ENCODE measurements around the gene NKX2-1. TPM values are rescaled to one million over a fixed set of nuclear protein-coding genes. Genes with fewer than 3 reads are reported as not detected.
"Not testable (repeated sequence)": the region's sequence is repeated elsewhere in the genome, so short reads cannot be mapped to it uniquely, and the experiment has no call there.

The NKX2-1 gene
- total RNA-seq: not detected in 2 replicates

DNA sequence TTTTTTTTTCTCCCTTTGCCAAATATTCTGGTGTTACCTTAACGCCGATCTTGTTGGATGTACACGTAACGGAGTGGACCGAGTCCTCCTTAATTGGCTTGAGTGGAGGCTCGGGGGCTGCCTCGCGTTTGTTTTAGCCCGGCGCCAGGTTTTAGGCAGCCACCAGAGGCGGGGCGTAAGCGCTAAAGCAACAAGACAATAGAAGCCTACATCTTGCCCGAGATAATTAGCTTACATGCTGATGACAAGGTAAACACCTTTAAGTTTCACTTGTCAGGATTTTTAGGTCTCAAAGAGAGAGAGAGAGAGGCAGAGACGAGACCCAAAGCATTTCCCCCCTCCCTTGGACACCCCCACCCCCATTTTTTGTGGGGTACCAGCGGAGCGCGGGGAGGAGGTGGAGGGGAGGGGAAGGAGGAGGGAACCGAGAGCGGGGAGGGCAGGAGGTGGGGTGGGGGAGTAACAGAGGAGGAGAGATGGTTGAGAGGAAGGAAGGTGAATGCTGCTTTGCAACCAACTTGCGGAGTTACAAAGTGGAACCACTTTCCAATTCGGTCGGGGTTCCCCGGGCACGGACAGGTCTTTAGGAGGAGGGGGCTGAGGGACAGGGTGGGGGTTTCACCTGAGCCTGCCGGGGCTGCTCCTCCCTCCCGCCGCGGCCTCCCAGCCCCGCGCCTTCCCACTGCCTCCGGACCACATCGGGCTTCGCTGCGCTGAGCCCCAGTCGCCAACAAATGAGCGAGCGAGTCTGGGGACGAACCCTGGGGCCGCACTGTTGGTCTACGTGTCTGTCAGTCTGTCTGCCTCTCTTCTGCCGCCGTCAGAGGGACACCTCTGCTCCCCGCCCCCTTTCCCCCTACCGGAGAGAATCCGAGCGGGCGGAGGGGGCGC lies at the start of gene NKX2-1:
Gene NKX2-1 (minus strand): TSS at position 802 of the 891 bp plus-strand sequence. CDS start 103 bp downstream, at position 699.
- Mint-ChIP-seq H3K9me3 (no peaks in the 10 kb centered on the region), H3K4me3 (peak within 1 kb of the TSS; percentile 37)
- intact Hi-C loops (cut with micrococcal nuclease): loop anchor here (2.0 to 5.0 kb wide), 2 partner anchors 139 to 1068 kb away; no protein-coding TSS in a partner anchor

DNA sequence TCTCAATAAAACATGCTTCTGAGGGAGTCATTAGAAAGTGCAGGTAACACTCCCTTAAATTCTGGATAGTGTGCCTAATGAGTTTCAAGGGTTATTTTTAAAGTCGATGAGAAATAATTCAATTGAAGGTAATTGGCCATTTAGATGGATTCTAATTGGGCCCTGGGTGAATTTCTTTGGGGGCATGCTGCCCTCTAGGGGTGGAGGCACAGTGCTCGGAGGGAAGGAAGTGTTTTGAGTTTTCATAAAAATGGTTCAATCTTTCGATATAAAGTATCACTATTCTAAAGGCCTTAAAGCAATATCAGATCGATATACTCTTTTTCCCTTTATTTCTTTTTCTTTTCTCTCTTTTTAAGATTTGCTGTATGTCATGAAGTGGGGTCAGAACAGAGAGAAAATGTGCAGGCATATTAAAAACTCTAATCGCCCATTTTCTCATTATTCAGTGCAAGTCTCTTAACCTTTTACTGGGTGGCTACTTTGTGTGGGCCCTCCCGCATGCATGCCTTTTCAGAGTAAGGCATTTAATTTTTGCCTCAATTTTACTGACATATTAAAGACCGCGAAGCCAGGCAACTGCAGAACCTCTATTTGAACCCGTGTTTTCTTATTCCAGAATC lies 36.9 kb upstream of the NKX2-1 start:
- no peaks in the 10 kb centered on the region for H3K4me1 Mint-ChIP-seq (ENCODE audit: low read depth)
- no peak overlapping the region for H3K4me3 Mint-ChIP-seq
- no peaks in the 10 kb centered on the region for H3K9me3 Mint-ChIP-seq
- peaks cover 7% of the 10 kb centered on the region for H3K27me3 Mint-ChIP-seq (ENCODE audit: insufficient read depth)
- H3K27ac Mint-ChIP-seq: no peak overlapping the region
- intact Hi-C loops (cut with micrococcal nuclease): loop anchor here (2.0 to 5.0 kb wide), 2 partner anchors 486 to 675 kb away; no protein-coding TSS in a partner anchor
- no peak for DNase-seq (ENCODE audit: low spot score)
- no peaks in the 10 kb centered on the region for H3K36me3 Mint-ChIP-seq (ENCODE audit: low read depth)

More for the DNA sequence above, at the start of gene NKX2-1:
- DNase-seq (ENCODE audit: low spot score): no peak
- Mint-ChIP-seq H3K4me1 (ENCODE audit: low read depth) (no peaks in the 10 kb centered on the region), H3K27ac (peak within 1 kb of the TSS; percentile 70), H3K27me3 (ENCODE audit: insufficient read depth) (peaks cover 65% of the 10 kb centered on the region), H3K36me3 (ENCODE audit: low read depth) (peaks cover 2% of the 10 kb centered on the region)

DNA sequence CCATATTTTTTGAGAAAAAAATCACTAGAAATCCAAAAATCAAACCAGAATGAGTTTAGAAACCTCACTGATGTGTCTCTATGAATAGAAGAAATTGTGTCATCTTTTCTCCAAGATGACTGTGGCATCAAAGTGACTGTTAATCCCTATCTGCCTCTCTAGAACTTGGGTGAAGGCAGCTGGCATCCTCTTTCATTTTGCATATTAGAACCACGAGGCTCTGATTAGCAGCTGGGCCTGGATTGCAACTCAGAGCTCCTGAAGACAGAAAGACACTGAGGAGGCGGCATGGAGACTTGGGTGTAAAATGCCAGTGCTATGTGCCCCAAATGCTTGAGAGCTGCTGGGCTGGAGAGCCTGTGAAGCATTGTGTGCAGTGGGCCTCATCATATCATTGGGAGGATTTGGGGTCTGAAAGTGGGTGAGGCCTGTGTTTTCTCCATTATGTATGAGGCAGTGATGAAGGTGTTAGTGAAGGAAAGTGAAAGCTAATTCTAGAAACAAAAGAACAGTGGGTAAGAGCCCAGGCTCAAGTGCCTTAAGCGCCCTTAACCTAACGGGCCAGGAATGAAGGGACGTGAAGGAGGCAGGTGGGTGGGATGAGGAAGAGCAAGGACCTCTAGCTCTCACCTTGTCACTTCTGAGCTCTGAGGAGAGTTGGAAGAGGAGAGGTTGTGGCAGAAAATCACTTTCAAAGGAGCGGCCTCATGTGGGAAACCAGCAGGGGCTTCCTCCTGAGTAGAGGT lies 36.1 kb upstream of the NKX2-1 start:
- H3K9me3 Mint-ChIP-seq: no peaks in the 10 kb centered on the region
- H3K27me3 Mint-ChIP-seq (ENCODE audit: insufficient read depth): peaks cover 7% of the 10 kb centered on the region
- H3K4me3 Mint-ChIP-seq: no peak overlapping the region
- no peaks in the 10 kb centered on the region for H3K36me3 Mint-ChIP-seq (ENCODE audit: low read depth)
- intact Hi-C loops (cut with micrococcal nuclease): loop anchor here (2.0 to 5.0 kb wide), 2 partner anchors 485 to 674 kb away; no protein-coding TSS in a partner anchor
- no peaks in the 10 kb centered on the region for H3K4me1 Mint-ChIP-seq (ENCODE audit: low read depth)
- no peak overlapping the region for H3K27ac Mint-ChIP-seq
- no peak for DNase-seq (ENCODE audit: low spot score)

DNA sequence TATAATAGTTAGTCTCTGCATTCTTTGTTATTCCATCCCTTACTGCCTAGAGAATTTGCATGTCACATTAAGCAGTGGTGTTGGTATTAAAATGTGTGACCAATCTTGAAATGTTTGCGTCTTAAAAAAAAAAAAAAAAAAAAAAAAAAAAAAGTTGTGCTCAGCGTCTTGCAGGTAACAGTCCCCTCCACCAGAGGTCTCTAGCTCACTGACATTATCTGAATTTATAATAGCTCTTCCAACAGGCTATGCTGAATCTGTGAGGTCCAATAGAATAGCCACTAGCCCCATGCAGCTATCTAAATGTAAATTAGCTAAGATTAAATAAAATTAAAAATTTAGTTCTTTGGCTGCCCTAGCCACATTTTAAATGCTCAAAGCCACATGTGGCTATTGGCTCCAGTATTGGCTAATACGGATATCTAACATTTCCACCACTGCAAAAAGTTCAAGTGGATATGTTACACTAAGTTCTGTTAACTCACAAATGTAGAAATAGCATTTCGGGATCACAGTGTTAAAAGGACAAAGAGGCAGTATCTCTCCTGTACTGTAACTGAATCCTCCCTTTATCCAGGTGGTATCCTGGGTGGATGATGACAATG lies 33.7 kb upstream of the NKX2-1 start:
- Mint-ChIP-seq H3K36me3 (ENCODE audit: low read depth) (no peaks in the 10 kb centered on the region), H3K4me3 (no peak overlapping the region), H3K27me3 (ENCODE audit: insufficient read depth) (peaks cover 3% of the 10 kb centered on the region), H3K9me3 (no peaks in the 10 kb centered on the region), H3K4me1 (ENCODE audit: low read depth) (no peaks in the 10 kb centered on the region), H3K27ac (no peak overlapping the region)
- intact Hi-C loops (cut with micrococcal nuclease): loop anchor here (1.0 kb wide), 1 partner anchor 52 kb away; no protein-coding TSS in a partner anchor
- DNase-seq (ENCODE audit: low spot score): no peak

DNA sequence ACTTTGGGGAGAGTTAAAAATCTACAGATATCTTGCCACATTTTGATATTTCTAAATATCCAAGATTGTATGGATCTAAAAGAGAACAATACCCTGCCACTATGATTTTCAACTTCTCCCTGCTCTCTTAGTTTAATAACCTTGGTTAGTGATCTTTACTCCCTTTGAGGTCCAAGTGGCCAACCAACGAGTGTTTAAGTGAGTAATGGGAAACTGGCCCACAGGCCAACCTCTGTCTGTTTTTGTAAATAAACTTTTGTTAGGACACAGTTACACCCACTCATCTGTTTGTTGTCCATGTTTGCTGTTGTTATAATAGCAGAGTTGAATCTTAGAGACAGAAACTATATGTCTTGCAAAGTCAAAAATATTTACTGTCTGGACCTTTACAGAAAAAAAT lies 30.9 kb upstream of the NKX2-1 start:
- Mint-ChIP-seq H3K36me3 (ENCODE audit: low read depth) (no peaks in the 10 kb centered on the region), H3K9me3 (no peaks in the 10 kb centered on the region), H3K4me3 (no peak overlapping the region), H3K4me1 (ENCODE audit: low read depth) (no peaks in the 10 kb centered on the region), H3K27ac (no peak overlapping the region), H3K27me3 (ENCODE audit: insufficient read depth) (peaks cover 6% of the 10 kb centered on the region)
- DNase-seq (ENCODE audit: low spot score): no peak
- intact Hi-C loops (cut with micrococcal nuclease): no loop called here

DNA sequence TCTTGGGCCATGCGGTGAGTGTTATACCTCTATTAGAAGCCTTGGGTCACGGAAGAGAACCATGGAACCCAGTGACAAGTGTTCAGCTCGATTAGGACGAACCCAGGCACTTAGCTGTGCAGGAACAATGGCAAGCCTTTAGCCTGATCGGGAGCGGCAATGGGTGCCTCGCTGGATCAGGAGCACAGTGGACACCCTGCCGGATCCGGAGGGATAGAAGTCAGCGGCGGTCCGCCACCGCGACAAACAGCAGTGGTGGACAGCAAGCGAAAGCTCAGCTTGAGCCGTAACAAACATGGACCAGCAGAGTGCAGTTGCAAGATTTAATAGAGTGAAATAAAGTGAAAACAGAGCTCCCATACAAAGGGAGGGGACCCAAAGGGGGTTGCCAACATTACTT lies 24.2 kb upstream of the NKX2-1 start:
- intact Hi-C loops (cut with micrococcal nuclease): not testable (repeated sequence)

DNA sequence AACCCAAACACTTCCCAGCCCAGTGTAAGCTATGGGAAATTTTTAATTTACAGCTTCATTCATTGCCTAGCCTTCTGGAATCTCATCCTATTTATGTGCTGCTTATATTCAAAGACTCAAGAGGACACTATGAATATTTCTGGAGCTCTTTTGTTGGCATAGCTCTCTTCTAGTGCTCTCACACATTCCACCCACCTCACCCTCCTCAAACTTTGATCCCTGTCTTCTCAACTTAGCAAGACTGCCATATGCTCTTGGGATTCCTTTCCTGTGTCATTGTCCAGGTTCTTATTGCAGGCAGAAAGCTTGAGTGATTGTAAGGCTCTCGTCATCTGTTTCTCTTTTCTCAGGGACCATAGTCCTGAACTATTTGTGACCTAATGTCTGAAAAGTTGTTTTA lies 18.0 kb upstream of the NKX2-1 start:
- Mint-ChIP-seq H3K36me3 (ENCODE audit: low read depth) (no peaks in the 10 kb centered on the region), H3K4me3 (no peak overlapping the region), H3K4me1 (ENCODE audit: low read depth) (no peaks in the 10 kb centered on the region), H3K27me3 (ENCODE audit: insufficient read depth) (peaks cover 14% of the 10 kb centered on the region), H3K9me3 (peaks cover 4% of the 10 kb centered on the region), H3K27ac (no peak overlapping the region)
- DNase-seq (ENCODE audit: low spot score): no peak
- intact Hi-C loops (cut with micrococcal nuclease): no loop called here

More for the DNA sequence above, 24.2 kb upstream of the NKX2-1 start:
- not testable (repeated sequence) for H3K27me3 Mint-ChIP-seq (ENCODE audit: insufficient read depth); H3K4me3 Mint-ChIP-seq; DNase-seq (ENCODE audit: low spot score); H3K4me1 Mint-ChIP-seq (ENCODE audit: low read depth); H3K9me3 Mint-ChIP-seq; H3K36me3 Mint-ChIP-seq (ENCODE audit: low read depth); H3K27ac Mint-ChIP-seq

DNA sequence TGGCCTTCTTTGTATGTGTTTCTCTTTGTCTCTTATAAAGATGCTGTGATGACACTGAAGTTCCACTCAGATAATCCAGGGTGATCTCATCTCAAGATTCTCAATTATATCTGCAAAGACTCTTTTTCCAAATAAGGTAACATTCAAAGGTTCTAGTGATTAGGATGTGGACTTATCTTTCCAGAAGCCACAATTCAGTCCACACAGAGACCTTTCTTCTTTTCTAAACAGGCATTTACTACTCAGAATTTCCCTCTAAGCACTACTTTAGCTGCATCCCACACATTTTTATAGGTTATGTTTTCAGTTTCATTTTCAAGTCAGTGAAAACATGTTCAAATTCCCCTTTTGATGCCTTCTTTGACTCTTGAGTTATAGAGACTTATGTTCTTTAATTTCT lies 9.0 kb upstream of the NKX2-1 start:
- intact Hi-C loops (cut with micrococcal nuclease): no loop called here
- H3K9me3 Mint-ChIP-seq: peaks cover 19% of the 10 kb centered on the region
- H3K4me1 Mint-ChIP-seq (ENCODE audit: low read depth): peaks cover 9% of the 10 kb centered on the region
- no peak for DNase-seq (ENCODE audit: low spot score)
- no peaks in the 10 kb centered on the region for H3K36me3 Mint-ChIP-seq (ENCODE audit: low read depth)
- H3K4me3 Mint-ChIP-seq: no peak overlapping the region
- H3K27ac Mint-ChIP-seq: no peak overlapping the region
- H3K27me3 Mint-ChIP-seq (ENCODE audit: insufficient read depth): peaks cover 35% of the 10 kb centered on the region

DNA sequence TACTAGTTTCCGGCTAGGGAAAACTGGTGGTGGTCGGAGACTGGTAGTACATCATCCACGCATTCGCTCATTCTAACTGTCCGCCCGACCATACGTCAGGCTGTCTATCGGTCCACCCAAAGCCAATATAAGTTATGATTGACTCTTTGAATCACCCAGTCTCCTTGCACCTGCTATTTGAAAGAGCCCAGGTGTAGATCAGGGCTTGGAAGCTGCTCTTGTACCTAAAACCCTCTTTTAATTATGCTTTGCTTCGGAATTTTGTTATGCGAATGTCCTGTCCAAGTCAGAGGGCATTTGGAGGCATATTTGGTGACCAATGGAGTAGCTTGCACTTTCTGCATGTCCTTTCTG lies 5.7 kb upstream of the NKX2-1 start:
- peaks cover 9% of the 10 kb centered on the region for H3K4me1 Mint-ChIP-seq (ENCODE audit: low read depth)
- DNase-seq (ENCODE audit: low spot score): no peak
- H3K4me3 Mint-ChIP-seq: no peak overlapping the region
- intact Hi-C loops (cut with micrococcal nuclease): no loop called here
- peaks cover 2% of the 10 kb centered on the region for H3K36me3 Mint-ChIP-seq (ENCODE audit: low read depth)
- H3K9me3 Mint-ChIP-seq: peaks cover 19% of the 10 kb centered on the region
- no peak overlapping the region for H3K27ac Mint-ChIP-seq
- H3K27me3 Mint-ChIP-seq (ENCODE audit: insufficient read depth): peaks cover 60% of the 10 kb centered on the region

DNA sequence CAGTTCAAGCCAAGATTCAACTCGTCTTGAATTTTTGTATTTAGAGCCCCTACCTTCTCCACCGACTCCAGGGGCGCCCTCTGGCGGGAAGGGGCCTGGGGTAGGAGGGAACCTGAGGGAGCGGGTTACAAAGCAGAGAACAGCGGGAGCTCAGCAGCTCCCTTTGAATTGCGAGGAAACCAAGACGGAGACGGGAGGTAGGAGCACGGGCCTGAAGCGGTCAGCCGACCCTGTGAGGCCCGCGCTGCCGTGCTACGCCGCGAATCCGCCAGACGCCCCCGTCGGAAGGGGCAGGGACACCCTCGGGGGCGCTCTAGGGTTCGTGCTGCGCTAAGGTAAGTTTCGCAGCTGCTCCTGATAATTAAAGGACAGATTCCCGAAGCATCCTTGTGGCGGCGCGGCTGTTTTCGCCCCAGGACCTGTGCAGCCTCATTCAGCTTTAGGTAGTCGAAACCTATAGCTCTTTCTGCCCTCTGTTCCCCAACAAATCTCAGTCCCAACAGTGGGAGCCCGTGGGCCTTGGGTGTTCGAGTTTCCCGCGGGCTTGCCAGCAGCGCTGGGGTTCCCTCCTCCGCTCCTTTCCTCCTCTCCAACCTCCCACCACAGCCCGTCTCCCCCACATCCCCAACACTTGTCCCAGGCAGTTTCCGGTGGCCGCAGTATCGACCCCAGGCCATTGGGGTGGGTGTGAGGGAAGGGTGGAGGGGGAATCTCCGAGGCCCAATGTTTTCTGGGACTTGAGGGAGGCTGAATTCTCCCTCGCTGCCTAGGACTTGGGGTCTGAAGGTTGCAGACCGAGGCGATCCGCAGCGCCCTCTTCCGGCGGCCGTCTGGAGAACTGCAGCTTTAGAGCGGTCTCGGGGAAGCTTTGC lies 5.1 kb upstream of the NKX2-1 start:
- Mint-ChIP-seq H3K27me3 (ENCODE audit: insufficient read depth) (peaks cover 60% of the 10 kb centered on the region), H3K9me3 (peaks cover 19% of the 10 kb centered on the region), H3K27ac (no peak overlapping the region), H3K4me1 (ENCODE audit: low read depth) (peaks cover 9% of the 10 kb centered on the region), H3K4me3 (no peak overlapping the region), H3K36me3 (ENCODE audit: low read depth) (peaks cover 2% of the 10 kb centered on the region)
- intact Hi-C loops (cut with micrococcal nuclease): no loop called here
- DNase-seq (ENCODE audit: low spot score): no peak

DNA sequence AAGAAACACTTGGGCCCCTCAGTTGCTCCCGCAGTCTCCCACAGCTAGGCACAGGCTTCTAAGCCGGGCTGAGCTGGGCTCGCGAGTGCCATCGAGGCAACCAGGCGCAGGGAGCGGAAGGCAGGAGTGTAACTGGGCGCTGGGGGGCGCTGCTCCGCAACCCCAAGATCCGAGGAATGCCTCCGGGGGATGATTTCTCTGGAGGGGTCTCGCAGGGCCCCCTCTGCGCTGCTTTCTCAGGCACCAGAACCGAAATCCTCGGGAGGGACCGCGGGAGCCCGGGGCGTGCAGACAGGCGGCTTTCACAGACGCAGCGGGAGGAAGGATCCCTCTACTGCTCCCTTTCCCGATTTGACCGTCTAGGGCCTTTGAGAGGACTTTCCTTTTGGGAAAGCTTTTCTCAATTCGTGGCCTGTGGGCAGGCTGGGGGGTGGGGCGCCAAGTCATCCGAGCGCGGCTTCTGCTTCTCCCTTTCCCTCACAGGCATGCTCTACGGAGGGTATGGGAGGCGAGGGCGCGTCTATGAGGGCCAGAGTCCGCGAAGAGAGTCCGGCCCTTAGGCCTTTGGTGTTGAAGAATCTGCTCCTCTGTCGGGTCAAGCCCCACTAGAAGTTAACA lies 4.3 kb upstream of the NKX2-1 start:
- Mint-ChIP-seq H3K9me3 (peaks cover 15% of the 10 kb centered on the region), H3K36me3 (ENCODE audit: low read depth) (peaks cover 2% of the 10 kb centered on the region), H3K27me3 (ENCODE audit: insufficient read depth) (peaks cover 65% of the 10 kb centered on the region), H3K4me3 (no peak overlapping the region), H3K4me1 (ENCODE audit: low read depth) (peaks cover 7% of the 10 kb centered on the region), H3K27ac (no peak overlapping the region)
- intact Hi-C loops (cut with micrococcal nuclease): no loop called here
- no peak for DNase-seq (ENCODE audit: low spot score)

Data from activated T-helper 1 cell treated with anti-CD3 and anti-CD28 coated beads, Interleukin-12 subunit alpha, Interleukin-12 subunit beta, Interleukin-2, Interleukin-4 antibody, amounts not matched to agents 30 ng/mL and 10 ng/mL and 1 ng/mL, durations not matched to agents 14 hours and 24 hours and 36 hours (primary cell).